KMS-11 (cell line): Measurements from ENCODE around the gene NDUFAF3.

ENCODE experiments used
- H2AFZ ChIP-seq: fragments of 200-600 bp; sonication (generic); 2 replicates; pipeline ENCODE4 v1.6.1; 2016; ENCODE audit warnings: antibody characterized with exemption, mixed run types, low read depth
- H3K27ac ChIP-seq: fragments of 200-600 bp; sonication (generic); 2 replicates; pipeline ENCODE4 v1.6.1; 2016; ENCODE audit warnings: mild to moderate bottlenecking, mixed run types
- H3K27me3 ChIP-seq: fragments of 200-600 bp; sonication (generic); 2 replicates; pipeline ENCODE4 v1.6.1; 2017; ENCODE audit warnings: mild to moderate bottlenecking, low read depth, mixed run types, moderate library complexity; ENCODE audit not compliant: insufficient read depth
- H3K36me3 ChIP-seq: fragments of 200-600 bp; sonication (generic); 2 replicates; pipeline ENCODE4 v1.6.1; 2017; ENCODE audit warnings: mild to moderate bottlenecking, mixed run types; ENCODE audit not compliant: insufficient read depth
- H3K4me1 ChIP-seq: fragments of 200-600 bp; sonication (generic); 2 replicates; pipeline ENCODE4 v1.6.1; 2016; ENCODE audit warnings: mild to moderate bottlenecking, low read depth, mixed run types; ENCODE audit not compliant: poor library complexity, severe bottlenecking
- H3K4me2 ChIP-seq: fragments of 200-600 bp; sonication (generic); 2 replicates; pipeline ENCODE4 v1.7.0; 2016; ENCODE audit warnings: mild to moderate bottlenecking, mixed run types
- H3K4me3 ChIP-seq: fragments of 200-600 bp; sonication (generic); IDR thresholded peaks from 2 replicates; pipeline ENCODE4 v1.6.1; 2017; ENCODE audit warnings: low read depth, low read length, mixed read lengths; ENCODE audit not compliant: insufficient read depth
- H3K79me2 ChIP-seq: fragments of 200-600 bp; sonication (generic); 2 replicates; pipeline ENCODE4 v1.6.1; 2016; ENCODE audit warnings: low read depth, mixed run types; ENCODE audit not compliant: insufficient read depth
- H3K9ac ChIP-seq: fragments of 200-600 bp; sonication (generic); 2 replicates; pipeline ENCODE4 v1.6.1; 2016; ENCODE audit warnings: mild to moderate bottlenecking, mixed run types
- H4K20me1 ChIP-seq: fragments of 200-600 bp; sonication (generic); 2 replicates; pipeline ENCODE4 v1.6.1; 2016; ENCODE audit warnings: mild to moderate bottlenecking, mixed run types; ENCODE audit not compliant: insufficient read depth
- TF ChIP-seq, protein P1 (sequence below): fragments of 200-600 bp; sonication (generic); conservative IDR thresholded peaks from 2 replicates; pipeline ENCODE4 v1.6.1; 2017; ENCODE audit warnings: low read depth, mild to moderate bottlenecking, antibody characterized with exemption, low read length, moderate library complexity, mixed read lengths

The NDUFAF3 gene

DNA sequence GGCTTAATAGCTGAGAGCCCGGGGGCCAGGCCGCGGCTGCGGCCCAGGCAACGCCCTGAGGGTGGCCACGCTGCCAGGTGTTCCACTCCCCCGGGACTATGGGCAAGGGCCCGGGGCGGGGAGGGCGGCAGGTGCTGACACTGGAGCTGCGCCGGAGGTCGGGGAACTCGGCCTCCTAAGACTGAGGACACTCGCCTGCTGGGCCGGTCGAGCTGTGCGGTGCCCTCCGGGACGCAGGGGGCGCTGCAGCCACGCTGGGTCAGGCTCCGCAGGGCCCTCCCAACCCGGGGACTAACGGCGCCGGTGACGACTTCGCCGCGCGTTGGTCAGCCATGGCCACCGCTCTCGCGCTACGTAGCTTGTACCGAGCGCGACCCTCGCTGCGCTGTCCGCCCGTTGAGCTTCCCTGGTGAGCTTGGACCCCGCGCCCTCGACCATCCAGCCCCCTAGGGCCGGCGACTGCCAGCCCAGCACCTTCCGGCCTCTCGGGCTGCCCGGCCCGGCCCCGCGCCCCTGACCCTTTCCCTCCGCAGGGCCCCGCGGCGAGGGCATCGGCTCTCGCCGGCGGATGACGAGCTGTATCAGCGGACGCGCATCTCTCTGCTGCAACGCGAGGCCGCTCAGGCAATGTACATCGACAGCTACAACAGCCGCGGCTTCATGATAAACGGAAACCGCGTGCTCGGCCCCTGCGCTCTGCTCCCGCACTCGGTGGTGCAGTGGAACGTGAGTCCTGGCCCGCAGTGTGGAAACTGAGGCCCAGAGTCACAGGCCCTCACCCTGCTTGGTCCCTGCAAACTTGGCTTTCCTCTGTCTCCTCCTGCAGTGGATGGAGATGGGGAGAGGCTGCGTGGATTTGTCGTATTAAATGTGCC is at the start of gene NDUFAF3:
Gene NDUFAF3, plus strand, starts transcription at position 309 of the 875 bp plus-strand sequence. Its CDS starts 24 bp downstream, at position 333.
- Histone ChIP-seq H3K79me2 (peaks cover 33% of the 10 kb centered on the region; the same call in 1 of the 2 replicates), H3K9ac (peak within 1 kb of the TSS; percentile 93), H3K4me3 (peak within 1 kb of the TSS; percentile 76), H3K27ac (peak within 1 kb of the TSS; percentile 94), H3K4me1 (peaks cover 21% of the 10 kb centered on the region), H3K36me3 (no peaks in the 10 kb centered on the region), H2AFZ (peak within 1 kb of the TSS; percentile 22; the same call in 1 of the 2 replicates), H3K4me2 (peak within 1 kb of the TSS; percentile 93), H3K27me3 (no peaks in the 10 kb centered on the region), H4K20me1 (no peaks in the 10 kb centered on the region)
- TF ChIP-seq, protein P1, sequence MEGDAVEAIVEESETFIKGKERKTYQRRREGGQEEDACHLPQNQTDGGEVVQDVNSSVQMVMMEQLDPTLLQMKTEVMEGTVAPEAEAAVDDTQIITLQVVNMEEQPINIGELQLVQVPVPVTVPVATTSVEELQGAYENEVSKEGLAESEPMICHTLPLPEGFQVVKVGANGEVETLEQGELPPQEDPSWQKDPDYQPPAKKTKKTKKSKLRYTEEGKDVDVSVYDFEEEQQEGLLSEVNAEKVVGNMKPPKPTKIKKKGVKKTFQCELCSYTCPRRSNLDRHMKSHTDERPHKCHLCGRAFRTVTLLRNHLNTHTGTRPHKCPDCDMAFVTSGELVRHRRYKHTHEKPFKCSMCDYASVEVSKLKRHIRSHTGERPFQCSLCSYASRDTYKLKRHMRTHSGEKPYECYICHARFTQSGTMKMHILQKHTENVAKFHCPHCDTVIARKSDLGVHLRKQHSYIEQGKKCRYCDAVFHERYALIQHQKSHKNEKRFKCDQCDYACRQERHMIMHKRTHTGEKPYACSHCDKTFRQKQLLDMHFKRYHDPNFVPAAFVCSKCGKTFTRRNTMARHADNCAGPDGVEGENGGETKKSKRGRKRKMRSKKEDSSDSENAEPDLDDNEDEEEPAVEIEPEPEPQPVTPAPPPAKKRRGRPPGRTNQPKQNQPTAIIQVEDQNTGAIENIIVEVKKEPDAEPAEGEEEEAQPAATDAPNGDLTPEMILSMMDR = peak; percentile 67

DNA sequence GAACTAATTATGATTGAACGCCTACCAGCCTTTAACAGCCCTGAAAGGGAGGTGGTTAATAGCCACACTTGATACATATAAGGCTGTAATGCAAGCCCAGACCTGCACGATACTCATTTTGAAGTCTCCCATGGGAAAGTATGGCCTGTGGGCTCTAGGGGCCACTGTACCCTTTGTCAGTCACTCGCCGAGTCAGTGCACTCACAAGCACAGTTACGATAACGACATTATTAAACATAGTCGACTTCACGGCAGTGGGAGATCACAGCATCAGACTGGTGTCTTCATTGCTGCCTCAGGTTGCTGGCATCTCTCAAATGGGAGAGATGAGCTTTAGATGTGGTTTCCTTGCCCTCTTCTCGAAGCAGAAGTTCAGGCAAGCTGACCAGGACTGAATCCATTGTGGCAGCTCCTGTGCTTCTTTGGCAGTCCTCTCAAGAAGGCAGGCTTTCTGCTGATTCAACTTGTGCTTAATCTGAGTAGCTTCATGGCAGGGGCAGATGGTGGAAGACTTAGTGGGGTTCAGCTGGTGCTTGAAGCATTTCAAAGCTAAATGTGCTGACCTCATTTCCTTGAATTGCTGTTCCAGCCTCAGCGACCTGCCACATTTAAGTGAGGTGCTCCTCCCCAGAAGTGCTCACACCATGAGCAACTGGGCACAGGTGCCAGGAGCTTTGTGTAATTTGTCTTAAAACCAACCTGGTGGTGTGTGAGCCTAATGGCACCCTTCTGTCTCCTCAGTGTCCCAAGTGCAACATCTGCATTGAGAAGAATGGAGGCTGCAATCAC is 47.7 kb upstream of the NDUFAF3 start:
- H3K36me3 ChIP-seq = no peaks in the 10 kb centered on the region
- H2AFZ ChIP-seq = no peak overlapping the region
- no peaks in the 10 kb centered on the region for H3K79me2 ChIP-seq
- H3K4me2 ChIP-seq = no peak overlapping the region
- TF ChIP-seq, protein P1 = no peak
- H3K9ac ChIP-seq = no peak overlapping the region
- H3K27me3 ChIP-seq = no peaks in the 10 kb centered on the region
- no peak overlapping the region for H3K4me3 ChIP-seq
- H3K4me1 ChIP-seq = peaks cover 14% of the 10 kb centered on the region
- peak overlapping the region; percentile 18; the same call in 1 of the 2 replicates for H3K27ac ChIP-seq
- H4K20me1 ChIP-seq = no peaks in the 10 kb centered on the region

DNA sequence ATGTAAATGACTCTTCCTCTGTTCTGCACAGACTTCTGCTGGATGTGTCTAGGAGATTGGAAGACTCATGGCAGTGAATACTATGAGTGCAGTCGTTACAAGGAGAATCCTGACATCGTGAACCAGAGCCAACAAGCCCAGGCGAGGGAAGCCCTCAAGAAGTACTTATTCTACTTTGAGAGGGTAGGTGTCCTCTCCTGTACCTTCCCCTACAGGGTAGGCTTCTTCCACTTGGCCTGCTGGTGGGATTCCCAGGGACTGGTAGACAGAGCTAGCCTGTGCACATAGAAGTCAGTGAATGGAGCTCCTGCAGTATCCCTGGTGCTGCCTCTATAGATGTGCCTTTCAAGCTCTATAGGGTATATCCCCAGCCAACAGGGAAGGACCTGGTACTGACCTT is 42.5 kb upstream of the NDUFAF3 start:
- no peak overlapping the region for H3K4me2 ChIP-seq
- TF ChIP-seq, protein P1 = no peak
- no peak overlapping the region for H2AFZ ChIP-seq
- H4K20me1 ChIP-seq = no peaks in the 10 kb centered on the region
- H3K4me1 ChIP-seq = peaks cover under 1% of the 10 kb centered on the region
- H3K79me2 ChIP-seq = no peaks in the 10 kb centered on the region
- H3K27me3 ChIP-seq = no peaks in the 10 kb centered on the region
- H3K27ac ChIP-seq = no peak overlapping the region
- H3K36me3 ChIP-seq = no peaks in the 10 kb centered on the region
- no peak overlapping the region for H3K9ac ChIP-seq
- H3K4me3 ChIP-seq = no peak overlapping the region

DNA sequence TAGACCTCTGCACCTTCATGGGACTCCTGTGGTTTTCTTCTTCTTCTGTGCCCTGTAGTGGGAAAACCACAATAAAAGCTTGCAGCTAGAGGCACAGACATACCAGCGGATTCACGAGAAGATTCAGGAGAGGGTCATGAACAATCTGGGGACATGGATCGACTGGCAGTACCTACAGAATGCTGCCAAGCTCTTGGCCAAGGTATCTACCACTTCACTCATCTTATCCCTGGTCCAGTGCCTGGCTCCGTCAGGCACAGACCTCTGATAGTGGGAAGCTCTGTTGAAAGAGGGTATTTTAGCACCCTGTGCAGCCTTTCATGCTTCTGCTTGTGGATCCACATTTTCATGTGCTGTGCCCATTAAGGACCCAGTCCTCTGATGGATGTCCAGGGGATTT is 41.6 kb upstream of the NDUFAF3 start:
- TF ChIP-seq, protein P1 = no peak
- no peak overlapping the region for H3K4me3 ChIP-seq
- H3K4me1 ChIP-seq = no peaks in the 10 kb centered on the region
- no peak overlapping the region for H3K4me2 ChIP-seq
- no peaks in the 10 kb centered on the region for H3K27me3 ChIP-seq
- no peak overlapping the region for H2AFZ ChIP-seq
- H3K9ac ChIP-seq = no peak overlapping the region
- no peaks in the 10 kb centered on the region for H4K20me1 ChIP-seq
- no peaks in the 10 kb centered on the region for H3K79me2 ChIP-seq
- H3K27ac ChIP-seq = no peak overlapping the region
- no peaks in the 10 kb centered on the region for H3K36me3 ChIP-seq
